ENCODE results near the gene FETUB.

DNA sequence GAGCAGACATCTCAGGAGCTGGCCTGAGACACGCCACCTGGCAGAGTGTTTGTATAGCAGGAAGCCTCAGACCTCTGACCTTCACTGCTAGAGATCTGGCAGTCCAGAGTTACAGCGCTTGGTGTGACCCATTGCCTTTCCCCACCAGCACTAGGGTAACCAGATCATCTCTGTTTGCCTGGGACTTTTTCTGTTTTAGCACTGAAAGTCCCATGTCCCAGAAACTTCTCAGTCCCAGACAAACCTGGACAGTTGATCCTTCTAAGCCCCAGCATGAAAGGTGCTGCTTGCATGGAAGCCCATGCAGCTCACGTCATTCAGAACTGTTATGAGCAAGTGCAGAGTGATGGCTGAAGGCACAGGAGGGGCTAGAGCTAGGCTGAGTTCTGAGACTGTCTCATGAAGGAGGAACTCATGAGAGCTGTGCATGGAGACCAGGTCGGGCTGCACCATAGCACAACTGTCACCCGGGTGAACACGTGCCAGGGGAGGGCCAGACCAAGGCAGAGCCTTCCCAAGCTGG, 45.5 kb upstream of the FETUB start:
- TF ChIP-seq, protein P1, sequence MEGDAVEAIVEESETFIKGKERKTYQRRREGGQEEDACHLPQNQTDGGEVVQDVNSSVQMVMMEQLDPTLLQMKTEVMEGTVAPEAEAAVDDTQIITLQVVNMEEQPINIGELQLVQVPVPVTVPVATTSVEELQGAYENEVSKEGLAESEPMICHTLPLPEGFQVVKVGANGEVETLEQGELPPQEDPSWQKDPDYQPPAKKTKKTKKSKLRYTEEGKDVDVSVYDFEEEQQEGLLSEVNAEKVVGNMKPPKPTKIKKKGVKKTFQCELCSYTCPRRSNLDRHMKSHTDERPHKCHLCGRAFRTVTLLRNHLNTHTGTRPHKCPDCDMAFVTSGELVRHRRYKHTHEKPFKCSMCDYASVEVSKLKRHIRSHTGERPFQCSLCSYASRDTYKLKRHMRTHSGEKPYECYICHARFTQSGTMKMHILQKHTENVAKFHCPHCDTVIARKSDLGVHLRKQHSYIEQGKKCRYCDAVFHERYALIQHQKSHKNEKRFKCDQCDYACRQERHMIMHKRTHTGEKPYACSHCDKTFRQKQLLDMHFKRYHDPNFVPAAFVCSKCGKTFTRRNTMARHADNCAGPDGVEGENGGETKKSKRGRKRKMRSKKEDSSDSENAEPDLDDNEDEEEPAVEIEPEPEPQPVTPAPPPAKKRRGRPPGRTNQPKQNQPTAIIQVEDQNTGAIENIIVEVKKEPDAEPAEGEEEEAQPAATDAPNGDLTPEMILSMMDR (IDR thresholded peaks at IDR 0.05) = no peak
- no peak for TF ChIP-seq ZFX (IDR thresholded peaks at IDR 0.05; ENCODE audit: borderline replicate concordance)
